Measurements from ENCODE around the gene CAMTA1. TPM values are rescaled to one million over a fixed set of nuclear protein-coding genes. Genes with fewer than 3 reads are reported as not detected.

CAMTA1 gene
- total and polyA plus RNA-seq, 9 of the 15 experiments (the other 6 are each of a cell fraction or from before 2014, with no cell fraction given) = 43.9 to 161 (median 65.9) TPM

DNA sequence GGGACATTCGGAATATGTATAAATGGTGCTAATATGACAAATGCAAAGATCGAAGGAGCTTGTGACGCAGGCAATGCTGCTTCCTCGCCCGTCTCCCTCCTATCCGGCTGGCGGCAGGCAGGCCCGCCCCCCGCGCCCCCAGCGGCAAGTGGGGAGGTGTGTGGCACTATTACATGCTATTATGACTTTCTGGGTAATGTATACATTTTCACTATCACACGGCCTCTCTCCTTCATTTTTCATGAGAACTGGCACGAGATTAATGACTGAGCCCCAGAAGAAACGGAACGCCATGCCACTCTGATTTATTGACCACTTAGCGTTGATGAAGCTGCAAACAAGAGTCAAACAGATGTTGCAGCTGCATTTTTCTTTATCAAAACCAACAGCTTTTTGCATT lies 846.9 kb downstream of the CAMTA1 start:
- peaks cover 46% of the 10 kb centered on the region; the same call in 1 of the 2 replicates for H4K20me1 ChIP-seq (replicated peaks; ENCODE audit: control insufficient read depth, insufficient read depth, low read length)
- H3K79me2 ChIP-seq (ENCODE audit: control insufficient read depth, insufficient read depth, low read length) = no peaks in the 10 kb centered on the region
- H3K4me2 ChIP-seq (ENCODE audit: insufficient read depth, low read length) = no peak overlapping the region
- no TSS peak for BruUV-seq (replicated peaks)
- no peak overlapping the region for H3K9ac ChIP-seq (ENCODE audit: insufficient read depth in 1 of 2, low read depth in 2 of 2, low read length in 2 of 2)
- peaks cover 0 to 10% of the 10 kb centered on the region in 2 experiments; a peak in 3 of 5 replicates for H3K4me1 ChIP-seq (replicated peaks in 1 of 2; ENCODE audit: control insufficient read depth in 2 of 2, insufficient read depth in 2 of 2, low read length in 2 of 2)
- in situ Hi-C loops (cut with MboI) = no loop called here
- intact Hi-C loops (cut with micrococcal nuclease) = no loop called here
- POLR2A ChIA-PET = interaction anchor here (0.9 kb wide), 1 partner anchor 9 kb away, joined by 3 read pairs; no protein-coding TSS in a partner anchor
- H3K27me3 ChIP-seq (ENCODE audit: control insufficient read depth in 2 of 2, insufficient read depth in 2 of 2, low read length in 2 of 2) = peaks cover 43 to 95% of the 10 kb centered on the region in 2 experiments; a peak in 4 of 5 replicates
- DNase-seq (ENCODE audit: extremely low read depth in 1 of 4, low spot score in 3 of 4) (no peak), ATAC-seq (0 out of 3 replicates have a peak, but pooled peaks have one; percentile 20), FAIRE-seq (no peak)
- H3K4me3 ChIP-seq = no peak overlapping the region
- no peak overlapping the region for H2AFZ ChIP-seq (ENCODE audit: low read depth, low read length)
- WGBS (ENCODE audit: insufficient coverage, low coverage, missing lambda C conversion rate) = 1% methylated on average over 16 of the region's 16 CpGs
- CTCF ChIA-PET (ENCODE audit: low intra/inter-chr PET ratio) = no interaction called here
- H3K36me3 ChIP-seq (ENCODE audit: control insufficient read depth, insufficient read depth, low read length) = no peaks in the 10 kb centered on the region
- H3K9me3 ChIP-seq (replicated peaks; ENCODE audit: control insufficient read depth, insufficient read depth, low read depth, low read length) = no peaks in the 10 kb centered on the region
- no peak overlapping the region for H3K27ac ChIP-seq (ENCODE audit: extremely low read depth, low read depth, low read length)
- TF ChIP-seq, protein P1, sequence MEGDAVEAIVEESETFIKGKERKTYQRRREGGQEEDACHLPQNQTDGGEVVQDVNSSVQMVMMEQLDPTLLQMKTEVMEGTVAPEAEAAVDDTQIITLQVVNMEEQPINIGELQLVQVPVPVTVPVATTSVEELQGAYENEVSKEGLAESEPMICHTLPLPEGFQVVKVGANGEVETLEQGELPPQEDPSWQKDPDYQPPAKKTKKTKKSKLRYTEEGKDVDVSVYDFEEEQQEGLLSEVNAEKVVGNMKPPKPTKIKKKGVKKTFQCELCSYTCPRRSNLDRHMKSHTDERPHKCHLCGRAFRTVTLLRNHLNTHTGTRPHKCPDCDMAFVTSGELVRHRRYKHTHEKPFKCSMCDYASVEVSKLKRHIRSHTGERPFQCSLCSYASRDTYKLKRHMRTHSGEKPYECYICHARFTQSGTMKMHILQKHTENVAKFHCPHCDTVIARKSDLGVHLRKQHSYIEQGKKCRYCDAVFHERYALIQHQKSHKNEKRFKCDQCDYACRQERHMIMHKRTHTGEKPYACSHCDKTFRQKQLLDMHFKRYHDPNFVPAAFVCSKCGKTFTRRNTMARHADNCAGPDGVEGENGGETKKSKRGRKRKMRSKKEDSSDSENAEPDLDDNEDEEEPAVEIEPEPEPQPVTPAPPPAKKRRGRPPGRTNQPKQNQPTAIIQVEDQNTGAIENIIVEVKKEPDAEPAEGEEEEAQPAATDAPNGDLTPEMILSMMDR (IDR thresholded peaks at IDR 0.05 in 2 of 3, conservative IDR thresholded peaks at IDR 0.05 in 1 of 3; ENCODE audit: insufficient read depth in 2 of 3, low read depth in 1 of 3, low read length in 3 of 3) = 0 out of 6 replicates have a peak, but pooled peaks of 1 of the 3 experiments have one; percentile 20
- TF ChIP-seq, protein P2, sequence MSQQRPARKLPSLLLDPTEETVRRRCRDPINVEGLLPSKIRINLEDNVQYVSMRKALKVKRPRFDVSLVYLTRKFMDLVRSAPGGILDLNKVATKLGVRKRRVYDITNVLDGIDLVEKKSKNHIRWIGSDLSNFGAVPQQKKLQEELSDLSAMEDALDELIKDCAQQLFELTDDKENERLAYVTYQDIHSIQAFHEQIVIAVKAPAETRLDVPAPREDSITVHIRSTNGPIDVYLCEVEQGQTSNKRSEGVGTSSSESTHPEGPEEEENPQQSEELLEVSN (IDR thresholded peaks at IDR 0.05; ENCODE audit: borderline replicate concordance in 1 of 2, extremely low read depth in 1 of 2, insufficient read depth in 1 of 2, insufficient read length in 1 of 2, low read depth in 1 of 2, low read length in 1 of 2, poor library complexity in 1 of 2, severe bottlenecking in 1 of 2) = no peak
- TF ChIP-seq MEIS2 (IDR thresholded peaks at IDR 0.05; ENCODE audit: partially characterized antibody) = peak; percentile 8
- peaks cover 7% of the 10 kb centered on the region for H3K9me1 ChIP-seq (ENCODE audit: control insufficient read depth, insufficient read depth, low read length)
